ENCODE data around the gene COX19.

DNA sequence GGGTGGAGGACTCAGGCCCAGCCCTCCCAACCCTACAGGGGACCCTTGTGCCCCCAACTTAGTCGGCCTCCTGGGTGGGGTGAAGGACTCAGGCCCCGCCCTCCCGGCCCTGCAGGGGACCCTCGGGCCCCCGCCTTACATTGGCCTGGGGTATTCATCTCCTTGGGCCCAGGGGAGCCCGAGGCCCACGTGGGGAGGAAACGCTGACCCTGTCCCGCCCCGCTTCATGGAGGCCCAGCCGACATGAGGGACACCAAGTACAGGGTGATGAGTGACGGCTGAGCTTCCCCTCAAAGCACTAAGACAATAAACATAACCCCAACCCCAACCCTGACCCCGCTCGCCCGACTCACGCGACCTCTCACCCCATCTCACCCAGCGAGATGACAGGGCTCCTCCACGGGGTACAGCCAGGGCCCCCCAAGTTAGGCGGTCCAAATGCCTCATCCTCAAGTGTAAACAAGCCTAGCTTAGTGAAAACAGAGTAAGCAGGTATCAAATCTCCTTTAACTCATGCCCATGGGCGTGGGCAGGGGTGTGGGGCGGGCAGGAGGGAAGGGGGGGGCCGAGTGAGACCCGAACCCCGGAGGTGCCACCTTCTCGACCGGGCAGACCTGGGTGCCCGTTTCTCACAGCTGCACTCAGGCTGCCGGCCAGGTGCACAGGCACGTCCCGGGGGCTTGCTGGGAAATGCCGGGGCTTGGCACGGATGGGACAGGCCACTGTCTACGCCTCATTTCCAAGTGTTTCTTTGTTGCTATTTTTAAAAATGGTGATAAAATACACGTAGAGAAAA is 15.8 kb upstream of the COX19 start:
- TF ChIP-seq, protein P1, sequence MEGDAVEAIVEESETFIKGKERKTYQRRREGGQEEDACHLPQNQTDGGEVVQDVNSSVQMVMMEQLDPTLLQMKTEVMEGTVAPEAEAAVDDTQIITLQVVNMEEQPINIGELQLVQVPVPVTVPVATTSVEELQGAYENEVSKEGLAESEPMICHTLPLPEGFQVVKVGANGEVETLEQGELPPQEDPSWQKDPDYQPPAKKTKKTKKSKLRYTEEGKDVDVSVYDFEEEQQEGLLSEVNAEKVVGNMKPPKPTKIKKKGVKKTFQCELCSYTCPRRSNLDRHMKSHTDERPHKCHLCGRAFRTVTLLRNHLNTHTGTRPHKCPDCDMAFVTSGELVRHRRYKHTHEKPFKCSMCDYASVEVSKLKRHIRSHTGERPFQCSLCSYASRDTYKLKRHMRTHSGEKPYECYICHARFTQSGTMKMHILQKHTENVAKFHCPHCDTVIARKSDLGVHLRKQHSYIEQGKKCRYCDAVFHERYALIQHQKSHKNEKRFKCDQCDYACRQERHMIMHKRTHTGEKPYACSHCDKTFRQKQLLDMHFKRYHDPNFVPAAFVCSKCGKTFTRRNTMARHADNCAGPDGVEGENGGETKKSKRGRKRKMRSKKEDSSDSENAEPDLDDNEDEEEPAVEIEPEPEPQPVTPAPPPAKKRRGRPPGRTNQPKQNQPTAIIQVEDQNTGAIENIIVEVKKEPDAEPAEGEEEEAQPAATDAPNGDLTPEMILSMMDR (IDR thresholded peaks at IDR 0.05) = no peak
- TF ChIP-seq, protein P2, sequence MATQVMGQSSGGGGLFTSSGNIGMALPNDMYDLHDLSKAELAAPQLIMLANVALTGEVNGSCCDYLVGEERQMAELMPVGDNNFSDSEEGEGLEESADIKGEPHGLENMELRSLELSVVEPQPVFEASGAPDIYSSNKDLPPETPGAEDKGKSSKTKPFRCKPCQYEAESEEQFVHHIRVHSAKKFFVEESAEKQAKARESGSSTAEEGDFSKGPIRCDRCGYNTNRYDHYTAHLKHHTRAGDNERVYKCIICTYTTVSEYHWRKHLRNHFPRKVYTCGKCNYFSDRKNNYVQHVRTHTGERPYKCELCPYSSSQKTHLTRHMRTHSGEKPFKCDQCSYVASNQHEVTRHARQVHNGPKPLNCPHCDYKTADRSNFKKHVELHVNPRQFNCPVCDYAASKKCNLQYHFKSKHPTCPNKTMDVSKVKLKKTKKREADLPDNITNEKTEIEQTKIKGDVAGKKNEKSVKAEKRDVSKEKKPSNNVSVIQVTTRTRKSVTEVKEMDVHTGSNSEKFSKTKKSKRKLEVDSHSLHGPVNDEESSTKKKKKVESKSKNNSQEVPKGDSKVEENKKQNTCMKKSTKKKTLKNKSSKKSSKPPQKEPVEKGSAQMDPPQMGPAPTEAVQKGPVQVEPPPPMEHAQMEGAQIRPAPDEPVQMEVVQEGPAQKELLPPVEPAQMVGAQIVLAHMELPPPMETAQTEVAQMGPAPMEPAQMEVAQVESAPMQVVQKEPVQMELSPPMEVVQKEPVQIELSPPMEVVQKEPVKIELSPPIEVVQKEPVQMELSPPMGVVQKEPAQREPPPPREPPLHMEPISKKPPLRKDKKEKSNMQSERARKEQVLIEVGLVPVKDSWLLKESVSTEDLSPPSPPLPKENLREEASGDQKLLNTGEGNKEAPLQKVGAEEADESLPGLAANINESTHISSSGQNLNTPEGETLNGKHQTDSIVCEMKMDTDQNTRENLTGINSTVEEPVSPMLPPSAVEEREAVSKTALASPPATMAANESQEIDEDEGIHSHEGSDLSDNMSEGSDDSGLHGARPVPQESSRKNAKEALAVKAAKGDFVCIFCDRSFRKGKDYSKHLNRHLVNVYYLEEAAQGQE (IDR thresholded peaks at IDR 0.05; ENCODE audit: insufficient read depth in 1 of 2, low read depth in 2 of 2, low read length in 1 of 2) = no peak

Measured in Panc1 (cell line).